ENCODE measurements around the gene PTGER4. TPM values are rescaled to one million over a fixed set of nuclear protein-coding genes. Genes with fewer than 3 reads are reported as not detected.
"Not testable (repeated sequence)": the region's sequence is repeated elsewhere in the genome, so short reads cannot be mapped to it uniquely, and the experiment has no call there.

Gene PTGER4
- polyA plus RNA-seq (2012; ENCODE audit: missing spikeins), result 1.0 TPM

DNA sequence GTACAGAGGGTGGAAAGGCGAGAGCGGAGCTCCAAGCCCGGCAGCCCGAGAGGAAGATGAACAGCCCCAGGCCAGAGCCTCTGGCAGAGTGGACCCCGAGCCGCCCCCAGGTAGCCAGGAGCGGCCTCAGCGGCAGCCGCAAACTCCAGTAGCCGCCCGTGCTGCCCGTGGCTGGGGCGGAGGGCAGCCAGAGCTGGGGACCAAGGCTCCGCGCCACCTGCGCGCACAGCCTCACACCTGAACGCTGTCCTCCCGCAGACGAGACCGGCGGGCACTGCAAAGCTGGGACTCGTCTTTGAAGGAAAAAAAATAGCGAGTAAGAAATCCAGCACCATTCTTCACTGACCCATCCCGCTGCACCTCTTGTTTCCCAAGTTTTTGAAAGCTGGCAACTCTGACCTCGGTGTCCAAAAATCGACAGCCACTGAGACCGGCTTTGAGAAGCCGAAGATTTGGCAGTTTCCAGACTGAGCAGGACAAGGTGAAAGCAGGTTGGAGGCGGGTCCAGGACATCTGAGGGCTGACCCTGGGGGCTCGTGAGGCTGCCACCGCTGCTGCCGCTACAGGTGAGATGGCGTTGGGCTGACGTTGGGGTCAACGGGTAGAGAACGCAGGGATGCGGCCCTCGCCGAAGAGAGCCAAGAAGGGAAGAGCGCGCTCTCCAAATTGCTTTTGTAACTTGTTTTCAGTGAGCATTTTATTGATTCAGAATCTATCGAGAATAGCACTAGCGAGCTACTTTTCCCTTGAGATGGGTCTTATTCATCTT lies at the start of gene PTGER4:
PTGER4 (plus strand) TSS at position 3 of the 769 bp plus-strand sequence. CDS start 1,079 bp downstream, outside the sequence.
- DNase-seq (ENCODE audit: insufficient read length), result no peak
- TF ChIP-seq POLR2AphosphoS5 (IDR thresholded peaks at IDR 0.05; ENCODE audit: low read depth, low read length) (no peak), POLR2A (IDR thresholded peaks at IDR 0.05; ENCODE audit: low read depth, low read length) (no peak), TAF1 (IDR thresholded peaks at IDR 0.05; ENCODE audit: borderline replicate concordance, low read depth, low read length) (no peak)
- FAIRE-seq, result no peak

DNA sequence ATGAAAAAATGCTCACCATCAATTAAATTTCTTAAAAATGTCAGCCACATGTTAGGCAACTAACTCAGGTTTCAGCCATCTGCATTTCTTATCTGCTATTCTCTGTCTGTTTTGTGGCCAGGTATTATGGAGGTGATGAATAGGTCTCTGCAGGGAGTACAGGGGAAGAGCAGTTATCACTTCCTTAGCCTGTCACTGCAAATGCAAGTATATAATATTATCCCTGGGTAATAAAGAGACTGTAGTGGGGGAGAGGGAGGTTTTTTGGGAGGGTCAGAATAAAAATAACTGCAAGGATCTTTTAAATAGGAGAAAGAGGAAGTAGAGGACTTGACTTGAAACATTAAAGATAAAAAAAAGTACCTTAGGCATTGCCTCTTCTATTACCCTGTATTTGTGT lies 49.6 kb upstream of the PTGER4 start:
- DNase-seq (ENCODE audit: insufficient read length) (no peak), FAIRE-seq (no peak)
- TF ChIP-seq TAF1 (IDR thresholded peaks at IDR 0.05; ENCODE audit: borderline replicate concordance, low read depth, low read length) (no peak), POLR2AphosphoS5 (IDR thresholded peaks at IDR 0.05; ENCODE audit: low read depth, low read length) (no peak), POLR2A (IDR thresholded peaks at IDR 0.05; ENCODE audit: low read depth, low read length) (no peak)

DNA sequence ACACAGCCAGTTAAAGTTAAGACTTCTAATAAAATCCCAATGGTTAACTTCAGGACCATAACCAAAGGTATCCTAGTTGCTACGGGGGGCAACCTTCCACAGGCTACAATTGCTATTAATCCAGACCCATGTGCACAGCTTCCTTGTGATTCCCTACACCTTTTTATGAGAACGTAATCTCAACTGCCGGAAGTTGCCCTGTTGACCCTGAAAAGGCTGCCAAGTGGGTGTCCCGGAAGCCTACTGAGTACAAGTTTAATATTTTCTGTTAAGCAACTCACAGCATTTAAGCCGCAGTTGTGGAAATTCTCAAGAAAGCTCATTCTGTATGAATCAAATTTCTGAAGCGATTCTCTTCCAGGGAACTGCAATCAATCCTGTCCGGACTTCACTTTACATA lies 48.5 kb upstream of the PTGER4 start:
- FAIRE-seq (no peak), DNase-seq (ENCODE audit: insufficient read length) (no peak)
- TF ChIP-seq POLR2A (IDR thresholded peaks at IDR 0.05; ENCODE audit: low read depth, low read length), result no peak
- no peak for TF ChIP-seq POLR2AphosphoS5 (IDR thresholded peaks at IDR 0.05; ENCODE audit: low read depth, low read length)
- no peak for TF ChIP-seq TAF1 (IDR thresholded peaks at IDR 0.05; ENCODE audit: borderline replicate concordance, low read depth, low read length)

DNA sequence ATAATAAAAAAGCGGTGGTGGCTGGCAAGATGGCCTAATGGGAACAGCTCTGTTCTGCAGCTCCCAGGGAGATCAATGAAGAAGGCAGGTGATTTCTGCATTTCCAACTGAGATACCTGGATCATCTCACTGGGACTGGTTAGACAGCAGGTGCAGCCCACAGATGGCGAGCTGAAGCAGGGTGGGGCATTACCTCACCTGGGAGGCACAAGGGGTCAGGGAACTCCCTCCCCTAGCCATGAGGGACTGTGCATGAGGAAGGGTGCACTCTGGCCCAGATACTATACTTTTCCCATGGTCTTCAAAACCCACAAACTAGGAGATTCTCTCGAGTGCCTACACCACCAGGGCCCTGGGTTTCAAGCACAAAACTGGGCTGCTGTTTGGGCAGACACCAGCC lies 45.6 kb upstream of the PTGER4 start:
- FAIRE-seq (no peak), DNase-seq (ENCODE audit: insufficient read length) (no peak)
- TF ChIP-seq POLR2A (IDR thresholded peaks at IDR 0.05; ENCODE audit: low read depth, low read length) (no peak), TAF1 (IDR thresholded peaks at IDR 0.05; ENCODE audit: borderline replicate concordance, low read depth, low read length) (no peak), POLR2AphosphoS5 (IDR thresholded peaks at IDR 0.05; ENCODE audit: low read depth, low read length) (no peak)

DNA sequence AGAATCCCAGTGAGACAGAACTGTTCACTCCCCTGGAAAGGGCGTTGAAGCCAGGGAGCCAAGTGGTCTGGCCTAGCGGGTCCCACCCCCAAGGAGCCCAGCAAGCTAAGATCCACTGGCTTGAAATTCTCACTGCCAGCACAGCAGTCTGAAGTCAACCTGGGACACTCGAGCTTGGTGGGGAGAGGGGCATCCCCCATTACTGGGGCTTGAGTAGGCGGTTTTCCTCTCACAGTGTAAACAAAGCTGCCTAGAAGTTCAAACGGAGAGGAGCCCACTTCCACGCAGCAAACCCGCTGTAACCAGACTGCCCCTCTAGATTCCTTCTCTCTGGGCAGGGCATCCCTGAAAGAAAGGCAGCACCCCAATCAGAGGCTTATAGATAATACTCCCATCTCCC lies 45.1 kb upstream of the PTGER4 start:
- FAIRE-seq, result no peak
- TF ChIP-seq POLR2A (IDR thresholded peaks at IDR 0.05; ENCODE audit: low read depth, low read length) (no peak), POLR2AphosphoS5 (IDR thresholded peaks at IDR 0.05; ENCODE audit: low read depth, low read length) (no peak), TAF1 (IDR thresholded peaks at IDR 0.05; ENCODE audit: borderline replicate concordance, low read depth, low read length) (no peak)
- DNase-seq (ENCODE audit: insufficient read length), result no peak

DNA sequence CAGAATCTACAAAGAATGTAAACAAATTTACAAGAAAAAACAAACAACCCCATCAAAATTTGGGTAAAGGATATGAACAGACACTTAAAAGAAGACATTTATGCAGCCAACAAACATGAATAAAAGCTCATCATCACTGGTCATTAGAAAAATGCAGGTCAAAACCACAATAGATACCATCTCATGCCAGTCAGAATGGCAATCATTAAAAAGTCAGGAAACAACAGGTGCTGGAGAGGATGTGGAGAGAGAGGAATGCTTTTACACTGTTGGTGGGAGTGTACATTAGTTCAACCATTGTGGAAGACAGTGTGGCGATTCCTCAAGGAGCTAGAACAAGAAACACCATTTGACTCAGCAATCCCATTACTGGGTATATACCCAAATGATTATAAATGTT lies 40.2 kb upstream of the PTGER4 start:
- not testable (repeated sequence) for FAIRE-seq; DNase-seq (ENCODE audit: insufficient read length)

DNA sequence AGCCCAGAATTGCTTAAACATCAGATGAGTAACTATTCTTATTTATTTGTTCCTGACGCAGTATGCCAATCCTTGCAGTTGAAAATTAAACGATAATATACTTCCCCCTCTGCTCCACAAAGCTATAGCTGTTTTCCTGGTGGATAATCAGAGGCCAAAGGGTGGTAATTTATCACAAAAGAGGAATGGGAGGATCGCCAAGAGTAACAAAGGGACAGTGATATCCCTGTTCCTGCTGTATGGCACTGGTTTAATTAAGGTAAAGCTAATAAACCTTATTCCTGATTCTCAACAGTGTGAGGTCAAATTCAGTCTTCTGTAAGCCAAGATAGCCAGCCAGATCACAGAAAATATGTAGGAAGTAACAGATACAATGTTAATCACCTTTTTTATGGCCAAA lies 33.4 kb upstream of the PTGER4 start:
- DNase-seq (ENCODE audit: insufficient read length) (no peak), FAIRE-seq (no peak)
- no peak for TF ChIP-seq POLR2AphosphoS5 (IDR thresholded peaks at IDR 0.05; ENCODE audit: low read depth, low read length)
- no peak for TF ChIP-seq TAF1 (IDR thresholded peaks at IDR 0.05; ENCODE audit: borderline replicate concordance, low read depth, low read length)
- TF ChIP-seq POLR2A (IDR thresholded peaks at IDR 0.05; ENCODE audit: low read depth, low read length), result no peak

DNA sequence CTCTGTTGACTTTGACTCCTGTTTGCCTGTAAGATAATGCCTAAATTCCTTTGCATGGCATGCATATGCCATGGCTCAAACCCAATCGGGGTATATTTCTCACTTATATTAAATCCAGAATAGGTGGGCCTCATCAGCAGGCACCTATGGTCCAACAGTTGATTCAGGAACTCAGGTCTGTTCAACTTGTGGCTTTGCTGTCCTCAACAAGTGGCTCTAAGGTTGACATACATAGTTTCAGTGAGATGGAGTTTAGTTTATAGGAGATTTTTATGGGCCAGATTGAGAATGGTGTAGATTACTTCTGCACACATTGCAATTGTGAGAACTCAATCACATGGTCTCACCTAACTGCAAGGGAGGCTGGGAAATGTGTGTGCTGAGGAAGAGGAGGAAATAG lies 31.6 kb upstream of the PTGER4 start:
- no peak for FAIRE-seq
- DNase-seq (ENCODE audit: insufficient read length), result no peak
- TF ChIP-seq POLR2A (IDR thresholded peaks at IDR 0.05; ENCODE audit: low read depth, low read length) (no peak), POLR2AphosphoS5 (IDR thresholded peaks at IDR 0.05; ENCODE audit: low read depth, low read length) (no peak), TAF1 (IDR thresholded peaks at IDR 0.05; ENCODE audit: borderline replicate concordance, low read depth, low read length) (no peak)

DNA sequence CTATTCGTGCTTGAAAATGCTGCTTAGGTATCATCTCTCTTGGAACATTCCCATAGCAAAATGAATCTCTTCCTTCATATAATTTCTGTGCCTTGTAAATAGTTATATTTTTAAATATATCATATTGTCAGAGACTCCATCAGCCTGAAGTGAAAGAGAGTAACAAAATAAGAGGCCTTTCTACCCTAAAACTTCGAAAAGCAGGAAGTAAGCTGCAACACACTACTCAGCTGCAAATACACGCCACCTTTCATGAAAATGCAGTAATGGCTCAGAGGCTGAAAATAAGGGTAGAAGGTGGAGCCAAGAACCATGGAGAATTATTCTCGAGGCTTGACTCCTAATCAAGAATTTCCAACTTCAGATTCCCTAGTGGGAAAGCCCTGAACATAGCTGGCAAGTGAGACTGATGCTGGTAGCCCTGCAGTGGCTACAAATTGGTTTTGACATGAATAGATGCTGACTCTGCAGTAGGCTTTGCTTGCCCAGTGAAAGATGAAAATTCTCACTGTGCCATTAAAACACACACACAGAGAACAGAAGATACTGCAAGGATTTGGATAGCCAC lies 30.2 kb upstream of the PTGER4 start:
- no peak for TF ChIP-seq POLR2AphosphoS5 (IDR thresholded peaks at IDR 0.05; ENCODE audit: low read depth, low read length)
- no peak for TF ChIP-seq POLR2A (IDR thresholded peaks at IDR 0.05; ENCODE audit: low read depth, low read length)
- no peak for TF ChIP-seq TAF1 (IDR thresholded peaks at IDR 0.05; ENCODE audit: borderline replicate concordance, low read depth, low read length)
- FAIRE-seq, result no peak
- no peak for DNase-seq (ENCODE audit: insufficient read length)

DNA sequence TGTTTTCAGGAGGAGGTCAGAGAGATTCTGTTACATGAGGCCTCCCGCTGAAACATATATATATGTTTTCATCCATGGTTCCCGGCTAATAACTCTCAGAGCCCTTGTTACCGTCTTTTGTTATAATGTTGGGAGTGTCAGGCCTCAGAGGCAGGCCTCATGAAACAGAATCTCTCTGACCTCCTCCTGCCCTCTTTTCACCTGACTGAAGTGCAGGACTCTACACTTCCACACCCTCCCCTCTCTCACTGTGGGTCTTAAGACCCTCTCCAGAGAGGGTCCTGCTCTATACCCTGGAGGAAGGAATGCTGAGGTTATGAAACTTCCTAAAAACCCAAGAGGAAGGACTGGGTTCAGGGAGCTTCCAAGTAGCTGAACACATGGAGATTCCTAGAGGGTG lies 28.5 kb upstream of the PTGER4 start:
- FAIRE-seq (no peak), DNase-seq (ENCODE audit: insufficient read length) (no peak)
- TF ChIP-seq POLR2A (IDR thresholded peaks at IDR 0.05; ENCODE audit: low read depth, low read length), result no peak
- TF ChIP-seq POLR2AphosphoS5 (IDR thresholded peaks at IDR 0.05; ENCODE audit: low read depth, low read length), result no peak
- no peak for TF ChIP-seq TAF1 (IDR thresholded peaks at IDR 0.05; ENCODE audit: borderline replicate concordance, low read depth, low read length)

DNA sequence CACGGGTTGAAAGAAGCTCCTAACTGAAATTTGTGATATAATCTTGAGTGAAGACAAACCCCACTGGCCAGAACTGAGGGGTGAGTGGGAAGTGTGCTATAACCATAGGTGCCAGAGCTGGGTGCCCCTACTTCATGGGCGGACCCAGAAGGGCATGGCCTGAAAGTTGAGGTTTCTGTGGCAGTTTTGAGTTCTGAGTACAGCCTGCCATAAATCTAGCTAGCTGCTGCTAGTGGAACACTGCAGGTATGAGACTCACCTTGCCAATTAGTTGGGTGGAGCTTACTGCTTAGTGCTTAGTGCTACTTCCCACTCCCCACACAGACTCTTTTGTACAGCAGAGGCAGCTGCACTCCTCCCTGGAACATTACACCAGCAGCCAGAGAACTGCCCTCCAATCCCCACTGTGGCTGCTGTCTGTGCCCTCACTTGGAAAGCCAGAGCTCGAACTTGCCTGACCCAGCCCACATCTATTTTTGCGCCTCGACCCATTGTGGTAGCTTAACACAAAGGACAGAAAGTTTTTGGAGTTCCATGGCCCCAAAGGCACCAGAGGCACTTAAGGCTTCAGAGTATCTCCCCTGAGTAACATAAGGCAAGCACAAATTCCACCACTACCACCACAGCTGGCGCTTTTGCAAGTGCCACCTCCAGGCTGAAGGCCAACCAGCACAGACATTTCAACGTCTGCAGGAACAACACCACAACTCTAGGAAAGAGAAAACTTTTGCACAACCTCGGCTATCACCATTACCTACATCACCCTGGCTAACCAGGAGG lies 27.1 kb upstream of the PTGER4 start:
- TF ChIP-seq TAF1 (IDR thresholded peaks at IDR 0.05; ENCODE audit: borderline replicate concordance, low read depth, low read length) (no peak), POLR2AphosphoS5 (IDR thresholded peaks at IDR 0.05; ENCODE audit: low read depth, low read length) (no peak), POLR2A (IDR thresholded peaks at IDR 0.05; ENCODE audit: low read depth, low read length) (no peak)
- no peak for DNase-seq (ENCODE audit: insufficient read length)
- FAIRE-seq, result no peak

All from GM12892 (cell line).